Large intestine (tissue), 3 donors: ENCODE results near the gene NDUFA3. TPM values are rescaled to one million over a fixed set of nuclear protein-coding genes. Genes with fewer than 3 reads are reported as not detected.
"Not testable (repeated sequence)": the region's sequence is repeated elsewhere in the genome, so short reads cannot be mapped to it uniquely, and the experiment has no call there.

Experiments
- DNase-seq, 2 donors: peaks; one replicate each; pipeline versions ENCODE4 v3.0.0 to v3.0.0-alpha.2; 2013
- H3K27ac ChIP-seq: one replicate; pipeline ENCODE4 v1.5.1; 2013; ENCODE audit warnings: low read length
- H3K27me3 ChIP-seq: 2 replicates; pipeline ENCODE4 v1.6.1; 2013; ENCODE audit warnings: low read length; ENCODE audit not compliant: control insufficient read depth, insufficient read depth
- H3K36me3 ChIP-seq: 2 replicates; pipeline ENCODE4 v1.6.1; 2013; ENCODE audit warnings: low read length; ENCODE audit not compliant: control insufficient read depth, insufficient read depth
- H3K4me1 ChIP-seq: one replicate; pipeline ENCODE4 v1.6.1; 2013; ENCODE audit warnings: low read length; ENCODE audit not compliant: control insufficient read depth, insufficient read depth
- H3K4me3 ChIP-seq: one replicate; pipeline ENCODE4 v1.5.1; 2013; ENCODE audit warnings: low read length
- H3K9me3 ChIP-seq: one replicate; pipeline ENCODE4 v1.6.1; 2013; ENCODE audit warnings: mild to moderate bottlenecking, low read depth, low read length, moderate library complexity; ENCODE audit not compliant: control insufficient read depth
- WGBS: methylation state at CpG from one replicate; pipeline ENCODE4 v1.1.5; 2013; ENCODE audit warnings: low lambda C conversion rate; ENCODE audit not compliant: insufficient coverage; 5-methylcytosine and 5-hydroxymethylcytosine counted together
- polyA plus RNA-seq: library from polyadenylated mRNA; unstranded; fragments of 120-200 nt; gene quantifications from one replicate; pipeline ENCODE4 v1.2.1, GENCODE V29; 2013

NDUFA3 gene
- polyA plus RNA-seq, 1 donor = 132 TPM

GRCh38 chr19:54084410-54084809, 18.2 kb upstream of the NDUFA3 start:
- WGBS = no CpG with 5 or more reads among the region's 3 CpGs
- no peak overlapping the region for H3K27ac ChIP-seq
- H3K36me3 ChIP-seq = no peaks in the 10 kb centered on the region
- H3K27me3 ChIP-seq = no peaks in the 10 kb centered on the region
- no peaks in the 10 kb centered on the region for H3K4me1 ChIP-seq
- DNase-seq = no peak
- no peaks in the 10 kb centered on the region for H3K9me3 ChIP-seq
- H3K4me3 ChIP-seq = no peak overlapping the region

GRCh38 chr19:54094426-54095000, 8.1 kb upstream of the NDUFA3 start:
- no peak overlapping the region for H3K4me3 ChIP-seq
- H3K27me3 ChIP-seq = peaks cover 30% of the 10 kb centered on the region
- H3K27ac ChIP-seq = no peak overlapping the region
- H3K4me1 ChIP-seq = no peaks in the 10 kb centered on the region
- DNase-seq = no peak
- no peaks in the 10 kb centered on the region for H3K36me3 ChIP-seq
- no peaks in the 10 kb centered on the region for H3K9me3 ChIP-seq
- WGBS = no CpG with 5 or more reads among the region's 17 CpGs

DNA sequence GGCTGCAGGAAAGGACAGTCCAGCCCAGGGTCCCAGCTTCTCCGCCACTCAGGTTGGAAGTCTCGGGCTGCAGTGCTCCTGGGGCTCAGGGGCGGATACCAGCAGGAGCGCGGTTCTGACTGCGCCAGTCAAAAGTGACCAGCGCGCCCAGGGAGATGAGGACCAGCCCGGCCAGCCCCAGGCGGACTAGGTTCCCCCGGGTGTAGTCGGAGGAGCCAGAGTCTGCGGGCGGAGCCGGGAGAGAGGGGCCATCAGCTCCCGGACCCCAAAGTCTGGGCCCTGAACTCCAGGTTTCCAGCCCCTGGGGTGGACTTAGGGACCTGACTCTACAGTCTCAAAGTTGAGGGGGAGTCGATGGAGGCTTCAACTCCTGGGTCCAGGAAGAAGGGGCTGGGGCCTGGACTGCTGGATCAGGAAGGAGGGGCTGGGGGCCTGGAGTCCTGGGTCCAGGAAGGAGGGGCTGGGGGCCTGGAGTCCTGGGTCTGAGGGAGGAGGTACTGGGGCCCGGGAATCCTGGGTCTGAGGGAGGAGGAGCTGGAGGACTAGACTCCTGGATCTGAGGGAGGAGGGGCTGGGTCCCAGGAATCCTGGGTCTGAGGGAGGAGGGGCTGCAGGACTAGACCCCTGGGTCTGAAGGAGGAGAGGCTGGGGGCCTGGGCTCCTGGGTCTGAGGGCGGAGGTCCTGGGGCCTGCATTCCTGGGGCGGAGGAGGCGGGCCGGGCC, 7.4 kb upstream of the NDUFA3 start:
- Histone ChIP-seq H3K4me1 (no peaks in the 10 kb centered on the region), H3K27ac (no peak overlapping the region), H3K36me3 (no peaks in the 10 kb centered on the region), H3K4me3 (no peak overlapping the region), H3K9me3 (no peaks in the 10 kb centered on the region), H3K27me3 (peaks cover 30% of the 10 kb centered on the region)
- no peak for DNase-seq
- WGBS = no CpG with 5 or more reads among the region's 22 CpGs

DNA sequence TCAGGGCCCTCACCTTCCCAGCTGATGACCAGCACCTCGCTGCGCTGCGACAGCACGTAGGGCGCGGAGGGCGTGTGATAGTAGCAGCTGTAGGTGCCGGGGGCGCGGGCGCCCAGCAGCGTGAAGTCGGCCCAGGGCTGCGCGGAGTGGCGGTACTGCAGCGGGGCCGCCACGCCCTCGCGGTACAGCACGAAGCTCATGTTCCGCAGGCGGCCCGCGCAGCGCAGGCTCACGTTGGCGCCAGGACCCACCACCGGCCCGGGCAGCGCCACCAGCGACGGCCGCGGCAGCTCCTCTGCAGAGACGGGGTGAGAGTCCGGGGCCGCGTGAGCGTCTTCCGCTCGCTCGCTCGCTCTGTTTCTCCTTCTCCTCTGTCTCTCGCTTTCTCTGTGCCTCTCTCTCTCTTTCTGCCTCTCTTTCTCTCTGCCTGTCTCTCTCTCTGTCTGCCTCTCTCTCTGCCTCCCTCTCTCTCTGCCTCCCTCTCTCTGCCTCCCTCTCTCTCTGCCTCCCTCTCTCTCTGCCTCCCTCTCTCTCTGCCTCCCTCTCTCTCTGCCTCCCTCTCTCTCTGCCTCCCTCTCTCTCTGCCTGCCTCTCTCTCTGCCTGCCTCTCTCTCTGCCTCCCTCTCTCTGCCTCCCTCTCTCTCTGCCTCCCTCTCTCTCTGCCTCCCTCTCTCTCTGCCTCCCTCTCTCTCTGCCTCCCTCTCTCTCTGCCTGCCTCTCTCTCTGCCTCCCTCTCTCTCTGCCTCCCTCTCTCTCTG, 6.6 kb upstream of the NDUFA3 start:
- H3K27me3 ChIP-seq = peaks cover 30% of the 10 kb centered on the region
- H3K27ac ChIP-seq, H3K4me1 ChIP-seq, H3K9me3 ChIP-seq, H3K4me3 ChIP-seq, H3K36me3 ChIP-seq: not testable (repeated sequence)
- DNase-seq = peak; percentile 35 to 55
- 0% methylated on average over 1 of the region's 46 CpGs for WGBS

GRCh38 chr19:54096617-54097106, 6.0 kb upstream of the NDUFA3 start:
- 33% methylated on average over 2 of the region's 14 CpGs for WGBS
- DNase-seq = peak in 1 of 2 donors; percentile 43
- H3K27ac ChIP-seq = no peak overlapping the region

GRCh38 chr19:54099190-54099902, 3.3 kb upstream of the NDUFA3 start:
- Histone ChIP-seq H3K36me3 (no peaks in the 10 kb centered on the region), H3K4me1 (no peaks in the 10 kb centered on the region), H3K27ac (no peak overlapping the region), H3K4me3 (no peak overlapping the region), H3K9me3 (no peaks in the 10 kb centered on the region), H3K27me3 (peaks cover 30% of the 10 kb centered on the region)
- 100% methylated on average over 2 of the region's 12 CpGs for WGBS
- no peak for DNase-seq

More at GRCh38 chr19:54096617-54097106, 6.0 kb upstream of the NDUFA3 start:
- Histone ChIP-seq H3K9me3 (no peaks in the 10 kb centered on the region), H3K36me3 (no peaks in the 10 kb centered on the region), H3K27me3 (peaks cover 30% of the 10 kb centered on the region), H3K4me1 (no peaks in the 10 kb centered on the region), H3K4me3 (peak overlapping the region; percentile 10)

DNA sequence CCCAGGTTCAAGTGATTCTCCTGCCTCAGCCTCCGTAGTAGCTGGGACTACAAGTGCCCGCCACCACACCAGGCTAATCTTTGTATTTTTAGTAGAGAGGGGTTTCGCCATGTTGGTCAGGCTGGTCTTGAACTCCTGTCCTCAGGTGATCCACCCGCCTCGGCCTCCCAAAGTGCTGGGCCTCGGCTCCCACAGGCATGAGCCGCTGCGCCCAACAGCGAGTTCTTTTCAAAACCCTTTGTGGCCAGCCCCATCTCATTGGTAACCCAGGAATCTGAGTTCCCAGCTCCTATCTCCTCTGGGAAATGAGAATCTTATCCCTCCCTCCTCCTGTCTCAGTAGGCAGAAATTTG, 2.8 kb upstream of the NDUFA3 start:
- H3K36me3 ChIP-seq, H3K27ac ChIP-seq, H3K4me3 ChIP-seq, H3K9me3 ChIP-seq, DNase-seq, H3K4me1 ChIP-seq: not testable (repeated sequence)
- no CpG with 5 or more reads among the region's 9 CpGs for WGBS
- peaks cover 25% of the 10 kb centered on the region for H3K27me3 ChIP-seq

DNA sequence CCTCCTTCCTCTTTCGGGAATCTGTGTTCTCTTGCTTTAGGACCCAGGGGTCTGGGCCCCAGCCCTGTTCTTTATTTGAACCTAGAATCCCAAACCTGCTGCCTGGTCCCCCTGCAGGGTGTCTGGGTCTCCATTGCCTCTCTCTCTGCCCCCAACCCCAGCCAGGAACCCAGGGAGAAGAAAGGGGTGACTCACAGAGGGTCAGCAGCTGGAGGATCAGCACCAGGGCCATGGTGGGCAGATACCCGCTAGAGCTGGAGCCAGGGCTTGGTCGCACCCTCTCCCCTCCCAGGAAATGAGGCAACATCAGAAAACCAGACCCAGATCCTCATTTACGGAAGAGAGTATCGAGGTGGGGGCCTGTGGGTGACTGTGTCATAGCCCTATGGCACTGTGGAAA, 2.1 kb upstream of the NDUFA3 start, which contains the start of gene OSCAR:
TSS of gene OSCAR (minus strand) at position 243 of the 400 bp plus-strand sequence. CDS start at position 232, 11 bp downstream.
- peaks cover 18% of the 10 kb centered on the region for H3K27me3 ChIP-seq
- DNase-seq = no peak
- no peak within 1 kb of the TSS for H3K4me3 ChIP-seq
- H3K4me1 ChIP-seq = no peaks in the 10 kb centered on the region
- WGBS = no CpG with 5 or more reads among the region's 5 CpGs
- H3K36me3 ChIP-seq = peaks cover 2% of the 10 kb centered on the region
- no peaks in the 10 kb centered on the region for H3K9me3 ChIP-seq
- H3K27ac ChIP-seq = no peak within 1 kb of the TSS

GRCh38 chr19:54104998-54105715, 2.5 kb downstream of the NDUFA3 start:
- no peak for DNase-seq
- no peaks in the 10 kb centered on the region for H3K4me1 ChIP-seq
- H3K9me3 ChIP-seq = no peaks in the 10 kb centered on the region
- whole genome bisulfite sequencing = 100% methylated on average over 1 of the region's 11 CpGs
- H3K36me3 ChIP-seq = peaks cover 38% of the 10 kb centered on the region
- H3K27ac ChIP-seq = no peak overlapping the region
- no peak overlapping the region for H3K4me3 ChIP-seq
- no peaks in the 10 kb centered on the region for H3K27me3 ChIP-seq
